H1 (cell line): ENCODE results near the gene EGFR. TPM values are rescaled to one million over a fixed set of nuclear protein-coding genes. Genes with fewer than 3 reads are reported as not detected.

ENCODE experiments used
- CTCF ChIA-PET: fragments of 300-600 bp; sonication (Branson Sonifier 250); formaldehyde crosslinking; loops from one replicate; lab custom pipeline; 2021; ENCODE audit not compliant: partially characterized antibody; lab: Charles Lee
- POLR2A ChIA-PET: fragments of 300-600 bp; sonication (Branson Sonifier 250); formaldehyde crosslinking; loops from one replicate; lab custom pipeline; 2021; ENCODE audit warnings: inconsistent platforms; ENCODE audit not compliant: partially characterized antibody; lab: Charles Lee
- DNase-seq, 2 experiments: peaks; one replicate each; pipeline versions ENCODE4 v3.0.0 to v3.0.0-alpha.2; 2010 to 2022; ENCODE audit warnings: low spot score in 2 of 2, low read depth in 1 of 2, mixed read lengths in 1 of 2
- FAIRE-seq: peaks from 2 replicates; lab custom pipeline; 2011; peaks lifted over from hg19 to GRCh38; lab: Jason Lieb, UNC
- H2AFZ ChIP-seq: 2 replicates; pipeline ENCODE4 v1.8.1; 2012; ENCODE audit warnings: low read length, inconsistent platforms
- H2AK5ac ChIP-seq: 2 replicates; pipeline ENCODE4 v1.6.1; 2013; ENCODE audit warnings: low read depth, low read length
- H2BK120ac ChIP-seq: replicated peaks from 2 replicates; pipeline ENCODE3; 2013; ENCODE audit warnings: low read depth, low read length, inconsistent platforms
- H2BK12ac ChIP-seq: 2 replicates; pipeline ENCODE4 v1.6.1; 2013; ENCODE audit warnings: low read depth, low read length
- H2BK15ac ChIP-seq: 2 replicates; pipeline ENCODE4 v1.6.1; 2013; ENCODE audit warnings: low read length
- H2BK20ac ChIP-seq: 2 replicates; pipeline ENCODE4 v1.6.1; 2013; ENCODE audit warnings: low read length
- H2BK5ac ChIP-seq: 2 replicates; pipeline ENCODE4 v1.6.1; 2013; ENCODE audit warnings: low read depth, low read length
- H3K14ac ChIP-seq: 2 replicates; pipeline ENCODE4 v1.6.1; 2013; ENCODE audit warnings: inconsistent platforms; ENCODE audit not compliant: insufficient read length
- H3K18ac ChIP-seq: 2 replicates; pipeline ENCODE4 v1.6.1; 2013; ENCODE audit warnings: low read length; ENCODE audit errors: extremely low read depth
- H3K23ac ChIP-seq: 2 replicates; pipeline ENCODE4 v1.6.1; 2013; ENCODE audit warnings: inconsistent platforms; ENCODE audit not compliant: insufficient read length
- H3K23me2 ChIP-seq: 2 replicates; pipeline ENCODE4 v1.6.1; 2013; ENCODE audit warnings: low read depth, low read length
- H3K27ac ChIP-seq: 2 replicates; pipeline ENCODE4 v1.6.1; 2011; ENCODE audit warnings: low read depth, low read length, inconsistent platforms
- H3K27me3 ChIP-seq, 4 experiments: replicated peaks in 1 of 4; 1 replicate in 1 of 4; 2 replicates in 3 of 4; pipeline versions ENCODE4 v1.6.1 to v1.8.1; 2011 to 2013; ENCODE audit warnings: low read length in 3 of 4, mild to moderate bottlenecking in 3 of 4, inconsistent platforms in 2 of 4, mixed read lengths in 2 of 4, moderate library complexity in 1 of 4; ENCODE audit not compliant: control insufficient read depth in 3 of 4, insufficient read depth in 3 of 4; ENCODE audit errors: extremely low read depth in 1 of 4
- H3K36me3 ChIP-seq, 4 experiments: 2 replicates each; pipeline versions ENCODE4 v1.6.1 to v1.8.1; 2011 to 2013; ENCODE audit warnings: mild to moderate bottlenecking in 4 of 4, low read length in 3 of 4, moderate library complexity in 2 of 4, control low read depth in 1 of 4, inconsistent platforms in 1 of 4; ENCODE audit not compliant: insufficient read depth in 4 of 4, control insufficient read depth in 2 of 4
- H3K4ac ChIP-seq: replicated peaks from 2 replicates; pipeline ENCODE3; 2013; ENCODE audit warnings: low read length, low read depth, mixed read lengths, inconsistent platforms; ENCODE audit not compliant: insufficient read length
- H3K4me1 ChIP-seq, 4 experiments: replicated peaks in 1 of 4; 1 replicate in 1 of 4; 2 replicates in 3 of 4; pipeline versions ENCODE4 v1.6.1 to v1.8.1; 2011 to 2013; ENCODE audit warnings: low read length in 3 of 4, inconsistent platforms in 2 of 4, mixed read lengths in 1 of 4; ENCODE audit not compliant: insufficient read depth in 4 of 4, control insufficient read depth in 3 of 4
- H3K4me2 ChIP-seq, 2 experiments: 2 replicates each; pipeline versions ENCODE4 v1.6.1 to v1.8.1; 2011 to 2013; ENCODE audit warnings: low read depth in 2 of 2, low read length in 2 of 2, control low read depth in 1 of 2, inconsistent platforms in 1 of 2, mild to moderate bottlenecking in 1 of 2; ENCODE audit not compliant: insufficient read depth in 1 of 2
- H3K4me3 ChIP-seq, 4 experiments: fragments of 200-600, 300-600 bp in 1 of 4; sonication (generic), shearing (Covaris generic), sonication (Bioruptor Twin) in 1 of 4; 2 replicates each; pipeline versions ENCODE4 v1.5.1 to v1.8.1; 2011 to 2016; ENCODE audit warnings: low read length in 4 of 4, low read depth in 3 of 4, control low read depth in 2 of 4, inconsistent platforms in 2 of 4, mild to moderate bottlenecking in 2 of 4, mixed read lengths in 1 of 4, moderate library complexity in 1 of 4; ENCODE audit not compliant: insufficient read depth in 2 of 4; ENCODE audit errors: extremely low read depth in 1 of 4
- H3K56ac ChIP-seq: replicated peaks from 2 replicates; pipeline ENCODE3; 2013; ENCODE audit warnings: low read depth, mild to moderate bottlenecking, mixed read lengths, low read length, inconsistent platforms; ENCODE audit not compliant: insufficient read length
- H3K79me1 ChIP-seq: 2 replicates; pipeline ENCODE4 v1.6.1; 2013; ENCODE audit warnings: low read depth, low read length, control low read depth
- H3K79me2 ChIP-seq, 2 experiments: 2 replicates each; pipeline versions ENCODE4 v1.6.1 to v1.8.1; 2012 to 2013; ENCODE audit warnings: low read length in 2 of 2, mild to moderate bottlenecking in 2 of 2, inconsistent platforms in 1 of 2; ENCODE audit not compliant: insufficient read depth in 2 of 2, control insufficient read depth in 1 of 2
- H3K9ac ChIP-seq, 4 experiments: replicated peaks in 1 of 4; 1 replicate in 1 of 4; 2 replicates in 3 of 4; pipeline versions ENCODE4 v1.6.1 to v1.8.1; 2011 to 2013; ENCODE audit warnings: low read depth in 3 of 4, low read length in 3 of 4, control low read depth in 2 of 4, mild to moderate bottlenecking in 2 of 4, moderate library complexity in 2 of 4, inconsistent platforms in 1 of 4; ENCODE audit errors: extremely low read depth in 1 of 4
- H3K9me3 ChIP-seq, 2 experiments: 2 replicates each; pipeline versions ENCODE4 v1.6.1 to v1.8.1; 2012 to 2013; ENCODE audit warnings: mild to moderate bottlenecking in 2 of 2, moderate library complexity in 2 of 2, control low read depth in 1 of 2, inconsistent platforms in 1 of 2, low read depth in 1 of 2, low read length in 1 of 2, mixed read lengths in 1 of 2; ENCODE audit not compliant: insufficient read depth in 2 of 2
- H4K20me1 ChIP-seq, 2 experiments: replicated peaks in 1 of 2; 2 replicates each; pipeline versions ENCODE3 to v1.8.1; 2011 to 2013; ENCODE audit warnings: inconsistent platforms in 2 of 2, low read length in 2 of 2, mild to moderate bottlenecking in 1 of 2; ENCODE audit not compliant: insufficient read depth in 2 of 2, control insufficient read depth in 1 of 2
- H4K5ac ChIP-seq: 2 replicates; pipeline ENCODE4 v1.6.1; 2013; ENCODE audit warnings: low read length, low read depth, mixed read lengths, inconsistent platforms; ENCODE audit not compliant: insufficient read length
- H4K8ac ChIP-seq: 2 replicates; pipeline ENCODE4 v1.8.0; 2013; ENCODE audit warnings: mild to moderate bottlenecking, moderate library complexity, low read length, inconsistent platforms; ENCODE audit not compliant: insufficient read depth; ENCODE audit errors: extremely low read depth
- H4K91ac ChIP-seq: replicated peaks from 2 replicates; pipeline ENCODE3; 2013; ENCODE audit warnings: low read length, mixed read lengths, inconsistent platforms; ENCODE audit not compliant: insufficient read length
- CHD1 ChIP-seq: IDR thresholded peaks from 2 replicates; pipeline ENCODE4 v1.6.1; 2012; ENCODE audit warnings: low read depth, low read length, improper control_type of control experiment
- CHD2 ChIP-seq: IDR thresholded peaks from 2 replicates; pipeline ENCODE4 v1.6.1; 2012; ENCODE audit warnings: low read length, improper control_type of control experiment
- EGR1 ChIP-seq: IDR thresholded peaks from 2 replicates; pipeline ENCODE4 v1.6.1; 2011; ENCODE audit warnings: low read depth, low read length, borderline replicate concordance
- GABPA ChIP-seq: IDR thresholded peaks from 2 replicates; pipeline ENCODE4 v1.6.1; 2011; ENCODE audit warnings: mild to moderate bottlenecking, low read length, moderate library complexity, borderline replicate concordance; ENCODE audit not compliant: insufficient read depth
- JUN ChIP-seq: IDR thresholded peaks from 2 replicates; pipeline ENCODE4 v1.6.1; 2011; ENCODE audit warnings: low read depth, mild to moderate bottlenecking, improper control_type of control experiment, low read length
- RAD21 ChIP-seq, 2 experiments: IDR thresholded peaks in 1 of 2; conservative IDR thresholded peaks in 1 of 2; 2 replicates each; pipeline ENCODE4 v1.6.1; 2011; ENCODE audit warnings: low read depth in 2 of 2, low read length in 2 of 2, improper control_type of control experiment in 1 of 2, inconsistent platforms in 1 of 2, mild to moderate bottlenecking in 1 of 2, moderate library complexity in 1 of 2
- SIRT6 ChIP-seq: IDR thresholded peaks from one replicate; pipeline ENCODE4 v1.7.1; 2012; ENCODE audit warnings: low read length, inconsistent platforms
- SP4 ChIP-seq: IDR thresholded peaks from 2 replicates; pipeline ENCODE4 v1.6.1; 2012; ENCODE audit warnings: low read length, inconsistent platforms
- SRF ChIP-seq: IDR thresholded peaks from 2 replicates; pipeline ENCODE4 v1.6.1; 2011; ENCODE audit warnings: mild to moderate bottlenecking, low read depth, low read length, moderate library complexity
- WGBS, 2 experiments: shearing (Covaris generic) in 1 of 2; methylation state at CpG; one replicate each; pipeline versions ENCODE4 v1.1.6 to v1.1.7; 2013 to 2015; ENCODE audit warnings: low lambda C conversion rate in 2 of 2, mixed read lengths in 2 of 2, inconsistent platforms in 1 of 2, low coverage in 1 of 2, missing lambda C conversion rate in 1 of 2; ENCODE audit not compliant: insufficient replicate concordance in 2 of 2, insufficient coverage in 1 of 2, insufficient read length in 1 of 2; ENCODE audit errors: extremely low coverage in 1 of 2, missing lambda C conversion rate in 1 of 2; 5-methylcytosine and 5-hydroxymethylcytosine counted together
- polyA plus RNA-seq, 7 experiments: library from polyadenylated mRNA; depleted of rRNA in 3 of 7; stranded (reverse) in 5 of 7; unstranded in 2 of 7; fragments of >200 nt in 5 of 7; fragments of 200-250 nt in 2 of 7; gene quantifications; 1 replicate in 5 of 7; 2 replicates in 1 of 7; 4 replicates in 1 of 7; pipeline versions ENCODE4 v1.2.1 to v1.2.3, GENCODE V29; 2011 to 2013; ENCODE audit warnings: missing spikeins in 2 of 7, mixed read lengths in 2 of 7
- total RNA-seq: library from RNA; stranded (reverse); fragmentation: NEBNext Ultra II Directional; extraction: Animal tissue kit (Norgen Biotek cat#: 25700); gene quantifications from 2 replicates; pipeline ENCODE4 v1.2.1, GENCODE V29; 2021

The EGFR gene
- total and polyA plus RNA-seq, 2 of the 8 experiments (the other 6 are each of a cell fraction or from before 2014, with no cell fraction given): 1.9 to 5.8 TPM

DNA sequence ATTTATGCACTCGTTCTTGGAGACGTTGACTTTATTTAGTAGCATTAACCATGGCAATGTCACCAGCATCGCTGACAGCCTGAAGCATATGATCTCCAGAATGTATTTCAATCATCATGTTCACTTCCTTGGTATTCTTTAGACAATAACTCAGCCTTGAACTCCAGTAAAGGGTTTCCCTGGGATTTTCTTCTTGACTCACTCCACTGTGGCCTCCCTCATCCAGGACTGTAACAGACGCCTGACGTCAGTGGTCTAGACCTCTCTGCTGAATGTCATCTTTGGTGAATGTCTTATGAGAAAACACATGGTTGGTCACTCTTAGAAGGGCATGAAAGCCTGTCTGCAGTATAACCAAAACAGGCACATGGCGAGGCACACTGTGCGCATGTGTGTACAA is 64.4 kb downstream of the EGFR start:
- ChIA-PET CTCF (no interaction called here), POLR2A (no interaction called here)
- WGBS, 2 experiments: 90% methylated on average over 7 of the region's 7 CpGs; no CpG with 5 or more reads in 1 of the 2 experiments
- H2BK120ac ChIP-seq: no peak overlapping the region
- H3K36me3 ChIP-seq: no peaks in the 10 kb centered on the region
- H2AFZ ChIP-seq: no peak overlapping the region
- no peak for FAIRE-seq
- no peaks in the 10 kb centered on the region for H3K79me1 ChIP-seq
- H3K9ac ChIP-seq: no peak overlapping the region
- H3K9me3 ChIP-seq: no peaks in the 10 kb centered on the region
- H3K27ac ChIP-seq: no peak overlapping the region
- no peaks in the 10 kb centered on the region for H4K20me1 ChIP-seq
- no peak overlapping the region for H3K14ac ChIP-seq
- no peak overlapping the region for H4K91ac ChIP-seq
- H3K23me2 ChIP-seq: no peaks in the 10 kb centered on the region; the same call in 1 of the 2 replicates
- H4K8ac ChIP-seq: no peak overlapping the region
- H3K23ac ChIP-seq: no peak overlapping the region
- DNase-seq: no peak
- peaks cover 0 to 6% (median 3%) of the 10 kb centered on the region in 4 experiments; a peak in 5 of 7 replicates for H3K4me1 ChIP-seq
- H3K79me2 ChIP-seq: no peaks in the 10 kb centered on the region
- H2BK12ac ChIP-seq: no peak overlapping the region
- no peak overlapping the region for H4K5ac ChIP-seq
- no peak overlapping the region for H2BK20ac ChIP-seq
- H3K4ac ChIP-seq: no peak overlapping the region
- no peak overlapping the region for H3K56ac ChIP-seq
- H3K4me3 ChIP-seq: no peak overlapping the region
- no peaks in the 10 kb centered on the region for H3K27me3 ChIP-seq
- no peak overlapping the region for H3K4me2 ChIP-seq
- H2BK5ac ChIP-seq: no peak overlapping the region
- H3K18ac ChIP-seq: no peak overlapping the region
- no peak overlapping the region for H2AK5ac ChIP-seq
- H2BK15ac ChIP-seq: no peak overlapping the region
- no peak for TF ChIP-seq SRF
- no peak for TF ChIP-seq RAD21 (IDR thresholded peaks at IDR 0.05 in 1 of 2, conservative IDR thresholded peaks at IDR 0.05 in 1 of 2; ENCODE audit: low read depth in 2 of 2, low read length in 2 of 2)
- TF ChIP-seq SIRT6: no peak
- no peak for TF ChIP-seq GABPA
- no peak for TF ChIP-seq SP4
- no peak for TF ChIP-seq CHD2
- TF ChIP-seq JUN: no peak
- TF ChIP-seq CHD1: no peak
- TF ChIP-seq EGR1: no peak
